ENCODE results near the gene PAX7. TPM values are rescaled to one million over a fixed set of nuclear protein-coding genes. Genes with fewer than 3 reads are reported as not detected.
"Not testable (repeated sequence)": the region's sequence is repeated elsewhere in the genome, so short reads cannot be mapped to it uniquely, and the experiment has no call there.

Gene PAX7
- 10 to 100 TPM; 38.4 to 63.1 (median 43.3) TPM for polyA plus RNA-seq (ENCODE audit: insufficient read length in 10 of 10)
- long read RNA-seq, donor 1, full-length matches to known transcripts = 3 of 15 reads
- long read RNA-seq, donor 1, partial matches to known transcripts = 12 of 15 reads
- long read RNA-seq, donor 1, other reads (novel, unspliced or antisense) = 0 of 15 reads
- long read RNA-seq, donor 2, full-length matches to known transcripts = 1 of 1 reads
- long read RNA-seq, donor 2, partial matches to known transcripts = 0 of 1 reads
- long read RNA-seq, donor 2, other reads (novel, unspliced or antisense) = 0 of 1 reads
- long read RNA-seq, donor 3 = 0 reads
- long read RNA-seq, donor 4, full-length matches to known transcripts = 2 of 35 reads
- long read RNA-seq, donor 4, partial matches to known transcripts = 33 of 35 reads
- long read RNA-seq, donor 4, other reads (novel, unspliced or antisense) = 0 of 35 reads
- long read RNA-seq, donor 5, full-length matches to known transcripts = 2 of 23 reads
- long read RNA-seq, donor 5, partial matches to known transcripts = 21 of 23 reads
- long read RNA-seq, donor 5, other reads (novel, unspliced or antisense) = 0 of 23 reads
- long read RNA-seq, donor 6, partial matches to known transcripts = 7 of 8 reads
- long read RNA-seq, donor 6, other reads (novel, unspliced or antisense) = 0 of 8 reads
- long read RNA-seq, donor 7, full-length matches to known transcripts = 3 of 16 reads
- long read RNA-seq, donor 7, partial matches to known transcripts = 13 of 16 reads
- long read RNA-seq, donor 7, other reads (novel, unspliced or antisense) = 0 of 16 reads
- long read RNA-seq, donor 8, partial matches to known transcripts = 10 of 10 reads
- long read RNA-seq, donor 8, other reads (novel, unspliced or antisense) = 0 of 10 reads
- long read RNA-seq, donor 9, partial matches to known transcripts = 0 of 2 reads
- long read RNA-seq, donor 9, other reads (novel, unspliced or antisense) = 0 of 2 reads

- DNase-seq = peak in 2 of 3 donors; percentile 62 to 83
Observed at GRCh38 chr1:18630511-18631495, at the start of gene PAX7. Gene PAX7 (plus strand): TSS chr1:18630846. CDS start chr1:18631604, 758 bp downstream.

GRCh38 chr1:18581420-18581880, 49.2 kb upstream of the PAX7 start:
- no peak for DNase-seq

- DNase-seq = no peak
Observed at GRCh38 chr1:18582890-18583289, 47.8 kb upstream of the PAX7 start.

GRCh38 chr1:18583326-18583941, 47.2 kb upstream of the PAX7 start:
- peak; percentile 38 to 87 (median 72) for DNase-seq

GRCh38 chr1:18586016-18586415, 44.6 kb upstream of the PAX7 start:
- not testable (repeated sequence) for DNase-seq

- DNase-seq = no peak
Observed at GRCh38 chr1:18588093-18588492, 42.6 kb upstream of the PAX7 start.

- no peak for DNase-seq
Observed at GRCh38 chr1:18592368-18592767, 38.3 kb upstream of the PAX7 start.

GRCh38 chr1:18597160-18598042, 33.2 kb upstream of the PAX7 start:
- DNase-seq = peak; percentile 34 to 83 (median 71)

- DNase-seq = peak; percentile 79 to 96 (median 91)
Observed at GRCh38 chr1:18599086-18599485, 31.6 kb upstream of the PAX7 start.

- no peak for DNase-seq
Observed at GRCh38 chr1:18599704-18600103, 30.9 kb upstream of the PAX7 start.

- peak in 1 of 3 donors; percentile 19 for DNase-seq
Observed at GRCh38 chr1:18602533-18603211, 28.0 kb upstream of the PAX7 start.

GRCh38 chr1:18603212-18603852, 27.3 kb upstream of the PAX7 start:
- DNase-seq = no peak

- no peak for DNase-seq
Observed at GRCh38 chr1:18606443-18607288, 24.0 kb upstream of the PAX7 start.

GRCh38 chr1:18607289-18607760, 23.3 kb upstream of the PAX7 start:
- DNase-seq = no peak

- DNase-seq = no peak
Observed at GRCh38 chr1:18608534-18608933, 22.1 kb upstream of the PAX7 start.

- no peak for DNase-seq
Observed at GRCh38 chr1:18611311-18611710, 19.3 kb upstream of the PAX7 start.

- peak in 1 of 3 donors; percentile 12 for DNase-seq
Observed at GRCh38 chr1:18612073-18612472, 18.6 kb upstream of the PAX7 start.

Data from muscle of back (tissue), 13 donors.